Astrocyte (in vitro differentiated cells and primary cell): Measurements from ENCODE around the gene RASSF5. TPM values are rescaled to one million over a fixed set of nuclear protein-coding genes. Genes with fewer than 3 reads are reported as not detected.

ENCODE experiments used
- DNase-seq: peaks from one replicate; pipeline ENCODE4 v3.0.0-alpha.2; 2010; ENCODE audit warnings: low read depth
- FAIRE-seq: peaks from 2 replicates; lab custom pipeline; 2011; peaks lifted over from hg19 to GRCh38; lab: Jason Lieb, UNC
- H2AFZ ChIP-seq: 2 replicates; pipeline ENCODE4 v1.6.0; 2012; ENCODE audit warnings: low read depth, low read length, inconsistent platforms
- H3K27ac ChIP-seq: 2 replicates; pipeline ENCODE4 v1.5.1; 2011; ENCODE audit warnings: low read depth, low read length, inconsistent platforms
- H3K27me3 ChIP-seq: 2 replicates; pipeline ENCODE4 v1.6.0; 2011; ENCODE audit warnings: low read length, inconsistent platforms; ENCODE audit not compliant: insufficient read depth
- H3K36me3 ChIP-seq: 2 replicates; pipeline ENCODE4 v1.5.1; 2011; ENCODE audit warnings: low read length, inconsistent platforms; ENCODE audit not compliant: insufficient read depth
- H3K4me1 ChIP-seq: 2 replicates; pipeline ENCODE4 v1.5.1; 2011; ENCODE audit warnings: low read length, inconsistent platforms; ENCODE audit not compliant: insufficient read depth
- H3K4me2 ChIP-seq: 2 replicates; pipeline ENCODE4 v1.6.0; 2012; ENCODE audit warnings: low read length, inconsistent platforms
- H3K4me3 ChIP-seq: 2 replicates; pipeline ENCODE4 v1.5.1; 2011; ENCODE audit warnings: low read depth, mild to moderate bottlenecking, low read length, inconsistent platforms; ENCODE audit not compliant: insufficient read depth
- H3K79me2 ChIP-seq: 2 replicates; pipeline ENCODE4 v1.6.0; 2012; ENCODE audit warnings: mild to moderate bottlenecking, low read length, inconsistent platforms; ENCODE audit not compliant: insufficient read depth
- H3K9ac ChIP-seq: 2 replicates; pipeline ENCODE4 v1.6.0; 2012; ENCODE audit warnings: mild to moderate bottlenecking, low read length, inconsistent platforms
- H3K9me3 ChIP-seq: 2 replicates; pipeline ENCODE4 v1.5.1; 2012; ENCODE audit warnings: low read depth, mild to moderate bottlenecking, low read length, inconsistent platforms; ENCODE audit not compliant: insufficient read depth
- H4K20me1 ChIP-seq: 2 replicates; pipeline ENCODE4 v1.6.0; 2012; ENCODE audit warnings: low read length, inconsistent platforms; ENCODE audit not compliant: insufficient read depth
- H3K27ac Mint-ChIP-seq: one replicate; pipeline ENCODE4 v1.8.0; 2021; ENCODE audit warnings: mild to moderate bottlenecking, mixed read lengths; ENCODE audit not compliant: unreplicated experiment
- H3K27me3 Mint-ChIP-seq: one replicate; pipeline ENCODE4 v1.8.0; 2021; ENCODE audit warnings: low read depth, mixed read lengths; ENCODE audit not compliant: unreplicated experiment
- H3K36me3 Mint-ChIP-seq: one replicate; pipeline ENCODE4 v1.8.0; 2021; ENCODE audit warnings: low read depth, mixed read lengths; ENCODE audit not compliant: unreplicated experiment
- H3K4me1 Mint-ChIP-seq: one replicate; pipeline ENCODE4 v1.8.0; 2021; ENCODE audit warnings: low read depth, mixed read lengths; ENCODE audit not compliant: unreplicated experiment
- H3K4me3 Mint-ChIP-seq: one replicate; pipeline ENCODE4 v1.8.0; 2021; ENCODE audit warnings: mild to moderate bottlenecking, moderate library complexity, mixed read lengths; ENCODE audit not compliant: unreplicated experiment
- H3K9me3 Mint-ChIP-seq: one replicate; pipeline ENCODE4 v1.8.0; 2021; ENCODE audit warnings: mild to moderate bottlenecking, mixed read lengths; ENCODE audit not compliant: unreplicated experiment
- EZH2 ChIP-seq: IDR thresholded peaks from 2 replicates; pipeline ENCODE4 v1.6.1; 2012; ENCODE audit warnings: mild to moderate bottlenecking, low read length, inconsistent platforms; ENCODE audit not compliant: insufficient read depth
- total RNA-seq: library from RNA; stranded (reverse); gene quantifications from 2 replicates; pipeline ENCODE4 v1.2.1, GENCODE V29; 2021
- TF ChIP-seq, protein P1 (sequence below): IDR thresholded peaks from 2 replicates; pipeline ENCODE4 v1.5.1; 2011; ENCODE audit warnings: low read depth, mild to moderate bottlenecking, inconsistent platforms, low read length, moderate library complexity; ENCODE audit not compliant: insufficient read depth

The RASSF5 gene
- total RNA-seq, 1 donor from 2014 or later = 0.43 TPM

DNA sequence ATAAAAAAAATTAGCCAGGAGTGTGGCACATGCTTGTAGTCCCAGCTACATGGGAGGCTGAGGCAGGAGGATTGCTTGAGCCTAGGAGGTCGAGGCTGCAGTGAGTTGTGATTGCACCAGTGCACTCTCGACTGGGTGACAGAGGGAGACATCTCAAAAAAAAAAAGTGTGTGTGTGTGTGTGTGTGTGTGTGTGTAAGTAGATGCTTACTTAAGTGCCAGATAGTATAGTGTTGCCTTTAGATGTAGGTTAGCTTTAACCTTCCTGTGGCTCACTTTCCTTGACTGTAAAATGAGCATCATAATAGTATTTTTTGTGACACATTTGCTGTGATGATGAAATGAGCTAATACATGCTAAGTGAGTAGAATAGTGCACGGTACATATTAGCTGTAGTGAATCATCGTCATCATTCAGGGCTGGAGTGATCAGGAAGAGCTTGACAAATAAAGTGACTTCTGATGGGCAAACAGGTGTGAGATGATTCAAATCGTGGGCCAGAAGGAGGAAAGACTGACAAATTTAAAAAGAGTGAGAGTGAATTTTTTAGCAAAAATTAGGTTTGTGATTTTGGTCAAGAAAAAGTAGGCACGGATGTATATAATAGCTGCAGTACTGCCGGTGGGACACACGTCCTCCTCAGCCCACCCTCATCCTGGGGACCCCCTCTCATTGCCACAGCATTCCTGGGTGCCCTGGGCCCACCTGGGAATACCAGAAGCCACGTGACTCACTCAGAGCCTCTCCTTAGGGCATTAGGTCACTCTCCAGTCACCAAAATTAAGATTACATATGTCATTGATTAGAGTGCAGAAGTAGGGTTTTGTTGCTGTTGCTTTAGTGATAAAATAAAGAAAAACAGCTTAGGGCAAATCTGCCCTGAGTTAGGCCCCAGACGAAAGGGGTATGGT lies 71.0 kb downstream of the RASSF5 start:
- Histone ChIP-seq H3K9ac (no peak overlapping the region), H3K4me3 (no peak overlapping the region)

DNA sequence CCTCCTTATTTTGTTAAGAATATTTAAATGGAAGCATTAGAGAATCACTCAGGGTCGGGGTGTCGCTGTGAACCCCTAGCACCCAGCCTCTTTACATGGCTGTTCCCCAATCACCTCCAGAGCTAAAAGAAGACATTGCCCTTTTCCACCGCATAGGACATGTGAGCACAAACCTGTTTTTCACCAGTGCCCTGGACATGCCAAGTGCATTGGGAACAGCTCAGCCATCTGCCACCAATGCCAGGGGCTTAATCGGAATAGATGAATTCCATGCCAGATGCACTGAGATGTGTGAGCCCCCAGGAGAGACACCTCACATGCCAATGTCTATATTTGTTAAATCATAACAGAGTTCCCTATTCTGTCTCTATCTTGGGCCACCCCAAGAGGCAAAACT lies 71.6 kb downstream of the RASSF5 start:
- H3K9me3 Mint-ChIP-seq = no peaks in the 10 kb centered on the region
- Histone ChIP-seq H3K4me3 (no peak overlapping the region), H3K9me3 (no peaks in the 10 kb centered on the region), H3K9ac (no peak overlapping the region), H3K27me3 (no peaks in the 10 kb centered on the region), H3K4me2 (no peak overlapping the region), H2AFZ (no peak overlapping the region), H3K27ac (no peak overlapping the region), H4K20me1 (no peaks in the 10 kb centered on the region), H3K36me3 (no peaks in the 10 kb centered on the region), H3K4me1 (peaks cover 11% of the 10 kb centered on the region), H3K79me2 (no peaks in the 10 kb centered on the region)
- FAIRE-seq (no peak), DNase-seq (no peak)
- H3K27me3 Mint-ChIP-seq = peaks cover 13% of the 10 kb centered on the region
- no peak overlapping the region for H3K27ac Mint-ChIP-seq
- H3K4me3 Mint-ChIP-seq = no peak overlapping the region
- TF ChIP-seq, protein P1, sequence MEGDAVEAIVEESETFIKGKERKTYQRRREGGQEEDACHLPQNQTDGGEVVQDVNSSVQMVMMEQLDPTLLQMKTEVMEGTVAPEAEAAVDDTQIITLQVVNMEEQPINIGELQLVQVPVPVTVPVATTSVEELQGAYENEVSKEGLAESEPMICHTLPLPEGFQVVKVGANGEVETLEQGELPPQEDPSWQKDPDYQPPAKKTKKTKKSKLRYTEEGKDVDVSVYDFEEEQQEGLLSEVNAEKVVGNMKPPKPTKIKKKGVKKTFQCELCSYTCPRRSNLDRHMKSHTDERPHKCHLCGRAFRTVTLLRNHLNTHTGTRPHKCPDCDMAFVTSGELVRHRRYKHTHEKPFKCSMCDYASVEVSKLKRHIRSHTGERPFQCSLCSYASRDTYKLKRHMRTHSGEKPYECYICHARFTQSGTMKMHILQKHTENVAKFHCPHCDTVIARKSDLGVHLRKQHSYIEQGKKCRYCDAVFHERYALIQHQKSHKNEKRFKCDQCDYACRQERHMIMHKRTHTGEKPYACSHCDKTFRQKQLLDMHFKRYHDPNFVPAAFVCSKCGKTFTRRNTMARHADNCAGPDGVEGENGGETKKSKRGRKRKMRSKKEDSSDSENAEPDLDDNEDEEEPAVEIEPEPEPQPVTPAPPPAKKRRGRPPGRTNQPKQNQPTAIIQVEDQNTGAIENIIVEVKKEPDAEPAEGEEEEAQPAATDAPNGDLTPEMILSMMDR = no peak
- no peak for TF ChIP-seq EZH2
- H3K36me3 Mint-ChIP-seq = no peaks in the 10 kb centered on the region
- H3K4me1 Mint-ChIP-seq = peaks cover 17% of the 10 kb centered on the region

More for the DNA sequence above, 71.0 kb downstream of the RASSF5 start:
- H3K36me3 ChIP-seq = no peaks in the 10 kb centered on the region
- no peaks in the 10 kb centered on the region for H3K36me3 Mint-ChIP-seq
- FAIRE-seq (no peak), DNase-seq (no peak)
- TF ChIP-seq, protein P1 = no peak
- no peak for TF ChIP-seq EZH2
- no peak overlapping the region for H3K27ac ChIP-seq
- no peaks in the 10 kb centered on the region for H3K9me3 Mint-ChIP-seq
- H3K79me2 ChIP-seq = no peaks in the 10 kb centered on the region
- no peak overlapping the region for H3K4me2 ChIP-seq
- H3K27me3 ChIP-seq = no peaks in the 10 kb centered on the region
- no peak overlapping the region for H2AFZ ChIP-seq
- H3K27me3 Mint-ChIP-seq = peaks cover 11% of the 10 kb centered on the region
- H4K20me1 ChIP-seq = no peaks in the 10 kb centered on the region
- no peak overlapping the region for H3K4me3 Mint-ChIP-seq
- H3K4me1 ChIP-seq = peaks cover 11% of the 10 kb centered on the region
- H3K9me3 ChIP-seq = no peaks in the 10 kb centered on the region
- peaks cover 17% of the 10 kb centered on the region for H3K4me1 Mint-ChIP-seq
- no peak overlapping the region for H3K27ac Mint-ChIP-seq
